GM12891 (cell line): Measurements from ENCODE around the gene NRIP3.

Experiments used
- DNase-seq: peaks from one replicate; pipeline ENCODE4 v3.0.0; 2011; ENCODE audit warnings: low spot score; ENCODE audit not compliant: insufficient read length
- FAIRE-seq: peaks from 2 replicates; lab custom pipeline; 2011; peaks lifted over from hg19 to GRCh38; lab: Jason Lieb, UNC
- POU2F2 ChIP-seq: IDR thresholded peaks from 2 replicates; pipeline ENCODE4 v1.6.1; 2011; ENCODE audit warnings: low read depth, mild to moderate bottlenecking, control low read depth, low read length, moderate library complexity
- TAF1 ChIP-seq: IDR thresholded peaks from 2 replicates; pipeline ENCODE4 v1.6.1; 2011; ENCODE audit warnings: low read depth, low read length, control low read depth

Gene NRIP3

DNA sequence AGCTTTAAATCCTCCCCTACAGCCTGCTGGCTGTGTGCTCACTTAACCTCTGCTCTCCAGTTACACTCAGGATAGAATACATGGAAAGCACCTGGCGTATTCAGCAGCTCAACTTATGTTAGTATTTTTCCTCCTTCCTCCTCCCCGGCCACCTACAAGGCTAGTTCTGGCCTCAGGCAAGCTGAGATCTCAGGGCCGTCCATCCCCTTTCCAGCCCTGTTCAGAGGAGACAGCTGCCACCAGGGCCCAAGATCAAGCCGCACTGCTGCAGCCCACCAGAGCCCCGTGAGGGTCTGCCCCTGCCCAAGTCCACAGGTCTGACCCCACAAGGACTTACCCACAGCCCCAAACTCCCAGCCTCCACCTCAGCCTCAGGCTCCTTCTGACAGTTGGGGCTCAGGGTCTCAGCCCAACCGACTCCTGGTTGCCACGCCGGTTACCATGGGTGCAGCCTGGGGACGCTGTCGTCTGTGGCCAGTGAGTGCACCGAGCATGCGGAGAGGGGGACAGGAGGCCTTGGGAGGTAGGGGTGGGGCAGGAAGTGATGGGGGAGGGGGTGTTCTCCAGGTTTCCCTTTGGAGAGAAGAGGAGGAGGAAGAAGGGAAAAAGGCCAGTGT is 71.1 kb downstream of the NRIP3 start, which contains the start of gene C11orf16:
Gene C11orf16 (minus strand): TSS at position 384 of the 617 bp plus-strand sequence. CDS start 639 bp downstream, outside the sequence.
- no peak for FAIRE-seq
- TF ChIP-seq TAF1 (no peak), POU2F2 (no peak)
- no peak for DNase-seq
